ENCODE results near the gene SIRT7. TPM values are rescaled to one million over a fixed set of nuclear protein-coding genes. Genes with fewer than 3 reads are reported as not detected.

SIRT7 gene
- total and polyA plus RNA-seq, 2 donors (not counting 1 experiment from before 2014, with no cell fraction given), result 3.3 to 18.7 TPM

GRCh38 chr17:81959362-81960129 is 41.6 kb upstream of the SIRT7 start:
- Histone ChIP-seq H3K79me2 (ENCODE audit: control insufficient read depth, insufficient read depth, low read length) (no peaks in the 10 kb centered on the region), H3K4me2 (ENCODE audit: extremely low read depth, insufficient read depth, low read length) (peak overlapping the region; percentile 59), H3K27ac (ENCODE audit: insufficient read depth, low read length) (no peak overlapping the region), H3K9me3 (ENCODE audit: control insufficient read depth, insufficient read depth, low read depth, low read length) (no peaks in the 10 kb centered on the region), H3K4me3 (replicated peaks in 1 of 4; ENCODE audit: control extremely low read depth in 1 of 4, insufficient read depth in 1 of 4, low read depth in 3 of 4, low read length in 4 of 4) (peak overlapping the region in 1 of 4 experiments; percentile 20), H4K20me1 (ENCODE audit: control insufficient read depth, extremely low read depth, insufficient read depth, low read length) (no peaks in the 10 kb centered on the region), H3K36me3 (ENCODE audit: control insufficient read depth, insufficient read depth, low read length) (no peaks in the 10 kb centered on the region), H3K9ac (ENCODE audit: insufficient read depth, low read length) (no peak overlapping the region), H2AFZ (ENCODE audit: low read length) (no peak overlapping the region), H3K27me3 (ENCODE audit: control insufficient read depth, insufficient read depth, low read length) (peaks cover 36% of the 10 kb centered on the region), H3K4me1 (ENCODE audit: control insufficient read depth, extremely low read depth, insufficient read depth, low read length) (peaks cover 2% of the 10 kb centered on the region)
- DNase-seq (ENCODE audit: low read depth in 2 of 2), result peak; percentile 32 to 39
- TF ChIP-seq EZH2 (IDR thresholded peaks at IDR 0.05; ENCODE audit: low read length, missing control alignments) (no peak), CTCF (conservative IDR thresholded peaks at IDR 0.05 in 1 of 2, IDR thresholded peaks at IDR 0.05 in 1 of 2; ENCODE audit: low read depth in 1 of 2, low read length in 2 of 2) (peak; percentile 38 to 46)

GRCh38 chr17:81958633-81959342 is 40.8 kb upstream of the SIRT7 start:
- H3K36me3 ChIP-seq (ENCODE audit: control insufficient read depth, insufficient read depth, low read length), result no peaks in the 10 kb centered on the region
- H3K27ac ChIP-seq (ENCODE audit: insufficient read depth, low read length), result no peak overlapping the region
- H3K9me3 ChIP-seq (ENCODE audit: control insufficient read depth, insufficient read depth, low read depth, low read length), result no peaks in the 10 kb centered on the region
- no peak for DNase-seq (ENCODE audit: low read depth in 2 of 2)
- TF ChIP-seq CTCF (conservative IDR thresholded peaks at IDR 0.05 in 1 of 2, IDR thresholded peaks at IDR 0.05 in 1 of 2; ENCODE audit: low read depth in 1 of 2, low read length in 2 of 2) (no peak), EZH2 (IDR thresholded peaks at IDR 0.05; ENCODE audit: low read length, missing control alignments) (peak; percentile 46)
- no peak overlapping the region for H2AFZ ChIP-seq (ENCODE audit: low read length)
- no peaks in the 10 kb centered on the region for H4K20me1 ChIP-seq (ENCODE audit: control insufficient read depth, extremely low read depth, insufficient read depth, low read length)
- H3K4me2 ChIP-seq (ENCODE audit: extremely low read depth, insufficient read depth, low read length), result no peak overlapping the region
- H3K4me1 ChIP-seq (ENCODE audit: control insufficient read depth, extremely low read depth, insufficient read depth, low read length), result peaks cover 2% of the 10 kb centered on the region
- no peaks in the 10 kb centered on the region for H3K79me2 ChIP-seq (ENCODE audit: control insufficient read depth, insufficient read depth, low read length)
- no peak overlapping the region for H3K4me3 ChIP-seq (replicated peaks in 1 of 4; ENCODE audit: control extremely low read depth in 1 of 4, insufficient read depth in 1 of 4, low read depth in 3 of 4, low read length in 4 of 4)
- H3K27me3 ChIP-seq (ENCODE audit: control insufficient read depth, insufficient read depth, low read length), result peaks cover 33% of the 10 kb centered on the region
- no peak overlapping the region for H3K9ac ChIP-seq (ENCODE audit: insufficient read depth, low read length)

- no peak overlapping the region for H3K27ac ChIP-seq (ENCODE audit: insufficient read depth, low read length)
- no peak overlapping the region for H3K9ac ChIP-seq (ENCODE audit: insufficient read depth, low read length)
- H3K9me3 ChIP-seq (ENCODE audit: control insufficient read depth, insufficient read depth, low read depth, low read length), result no peaks in the 10 kb centered on the region
- TF ChIP-seq EZH2 (IDR thresholded peaks at IDR 0.05; ENCODE audit: low read length, missing control alignments), result no peak
- peaks cover 31% of the 10 kb centered on the region for H3K27me3 ChIP-seq (ENCODE audit: control insufficient read depth, insufficient read depth, low read length)
- H3K36me3 ChIP-seq (ENCODE audit: control insufficient read depth, insufficient read depth, low read length), result no peaks in the 10 kb centered on the region
- H3K4me3 ChIP-seq (replicated peaks in 1 of 4; ENCODE audit: control extremely low read depth in 1 of 4, insufficient read depth in 1 of 4, low read depth in 3 of 4, low read length in 4 of 4), result no peak overlapping the region
- no peak overlapping the region for H3K4me2 ChIP-seq (ENCODE audit: extremely low read depth, insufficient read depth, low read length)
- H3K79me2 ChIP-seq (ENCODE audit: control insufficient read depth, insufficient read depth, low read length), result no peaks in the 10 kb centered on the region
- peaks cover 2% of the 10 kb centered on the region for H3K4me1 ChIP-seq (ENCODE audit: control insufficient read depth, extremely low read depth, insufficient read depth, low read length)
- no peaks in the 10 kb centered on the region for H4K20me1 ChIP-seq (ENCODE audit: control insufficient read depth, extremely low read depth, insufficient read depth, low read length)
- DNase-seq (ENCODE audit: low read depth in 2 of 2), result no peak
- H2AFZ ChIP-seq (ENCODE audit: low read length), result no peak overlapping the region
Observed at GRCh38 chr17:81957691-81958432, 39.9 kb upstream of the SIRT7 start.

Measured in fibroblast of lung (primary cell).